ENCODE measurements around the gene ANKRD6.

The ANKRD6 gene

DNA sequence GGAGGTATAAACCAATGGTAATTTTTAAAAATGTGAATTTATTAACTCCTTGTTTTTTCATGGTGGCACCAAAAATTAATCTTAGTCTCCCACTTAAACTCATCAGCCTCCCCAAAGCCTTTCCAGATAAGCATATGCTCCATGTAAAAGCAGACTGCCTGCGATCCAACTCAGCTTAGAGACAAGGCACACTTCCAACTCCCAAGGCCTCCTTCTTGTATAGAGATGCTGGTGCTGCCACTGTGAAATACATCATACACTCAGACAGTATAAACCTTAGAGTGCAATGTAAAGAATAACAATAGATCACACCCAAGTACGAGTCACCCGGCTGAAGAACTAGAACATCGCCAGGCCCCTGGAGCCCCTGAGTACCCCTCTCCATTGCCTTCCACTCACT is 2.0 kb downstream of the ANKRD6 start:
- no peak for TF ChIP-seq GATA2 (IDR thresholded peaks at IDR 0.05; ENCODE audit: low read depth, low read length)
- TF ChIP-seq GATA3 (IDR thresholded peaks at IDR 0.05; ENCODE audit: low read depth, low read length): no peak

DNA sequence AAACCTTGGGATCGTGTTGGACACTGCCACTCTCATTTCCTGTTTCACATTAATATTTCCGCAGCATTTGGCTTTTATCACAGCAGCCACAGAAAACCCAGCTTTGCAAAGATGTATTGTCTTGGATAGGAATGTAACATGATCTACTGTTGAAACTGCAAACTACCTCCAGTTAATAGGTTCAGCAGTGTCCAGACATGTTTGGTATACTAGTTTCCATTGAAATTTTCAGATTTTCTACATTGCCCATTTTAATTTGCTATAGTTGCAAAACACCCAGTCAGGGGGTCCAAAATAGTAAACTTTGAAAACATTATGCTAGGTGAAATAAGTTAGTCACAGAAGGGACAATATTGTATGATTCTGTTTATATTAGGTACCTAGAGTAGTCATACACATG is 3.3 kb downstream of the ANKRD6 start:
- no peak for TF ChIP-seq GATA3 (IDR thresholded peaks at IDR 0.05; ENCODE audit: low read depth, low read length)
- TF ChIP-seq GATA2 (IDR thresholded peaks at IDR 0.05; ENCODE audit: low read depth, low read length): no peak

DNA sequence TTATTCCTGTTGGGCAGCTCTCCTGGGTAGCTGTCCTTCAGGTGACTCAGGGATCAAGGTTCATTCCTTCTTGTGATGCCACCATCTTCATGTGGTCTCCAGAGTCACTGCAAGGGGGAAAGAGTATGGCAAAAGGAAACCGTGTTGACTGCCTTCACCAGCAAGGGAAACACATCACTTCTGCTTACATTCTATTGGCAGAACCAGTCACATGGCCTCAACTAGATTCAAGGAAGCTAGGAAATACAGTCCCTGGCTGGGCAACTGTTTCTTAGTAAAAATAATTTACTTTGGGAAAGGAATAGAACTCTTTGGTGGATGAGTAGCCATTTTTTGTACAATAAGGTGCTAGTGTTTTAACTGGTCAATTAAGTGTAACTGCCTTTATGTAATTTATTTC is 5.3 kb downstream of the ANKRD6 start:
- TF ChIP-seq GATA2 (IDR thresholded peaks at IDR 0.05; ENCODE audit: low read depth, low read length): no peak
- TF ChIP-seq GATA3 (IDR thresholded peaks at IDR 0.05; ENCODE audit: low read depth, low read length): no peak

DNA sequence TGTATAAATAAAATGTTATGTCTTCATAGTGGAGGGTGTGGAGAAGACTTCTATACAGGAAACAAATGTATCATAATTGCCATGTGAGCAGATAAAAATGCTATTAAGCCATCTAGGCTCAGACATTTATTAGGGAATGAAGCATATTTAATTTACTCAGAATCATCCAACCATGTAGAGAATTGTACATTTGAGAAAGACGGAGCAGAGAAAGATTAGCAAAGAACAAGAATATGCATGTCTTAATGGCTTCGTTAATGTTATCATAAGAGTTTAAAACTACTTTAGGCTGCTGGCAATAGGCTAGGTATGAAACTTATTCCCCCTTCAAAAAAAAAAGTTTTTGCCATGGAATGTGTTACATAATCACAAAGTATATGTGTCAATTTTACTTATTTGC is 6.1 kb downstream of the ANKRD6 start:
- TF ChIP-seq GATA3 (IDR thresholded peaks at IDR 0.05; ENCODE audit: low read depth, low read length) (no peak), GATA2 (IDR thresholded peaks at IDR 0.05; ENCODE audit: low read depth, low read length) (no peak)

DNA sequence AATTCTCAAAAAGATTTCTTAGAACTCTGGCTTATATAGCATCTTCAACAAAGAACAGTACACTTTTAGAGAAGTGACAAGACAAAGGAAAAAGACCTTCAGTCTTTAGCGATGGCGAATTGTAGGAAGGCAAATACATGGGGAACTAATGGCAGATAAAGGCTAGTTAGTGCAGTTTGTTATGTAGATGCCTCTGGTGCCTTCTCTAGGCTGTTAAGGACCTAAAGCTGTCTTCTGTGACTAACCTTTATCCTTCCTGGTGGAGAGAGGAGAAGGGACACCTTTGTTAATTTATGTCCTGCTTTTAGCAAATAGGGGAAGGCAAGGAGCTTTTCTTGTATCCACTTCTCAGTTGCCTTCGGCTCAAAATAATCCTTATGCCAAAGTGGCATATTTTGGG is 7.2 kb downstream of the ANKRD6 start:
- TF ChIP-seq GATA3 (IDR thresholded peaks at IDR 0.05; ENCODE audit: low read depth, low read length) (no peak), GATA2 (IDR thresholded peaks at IDR 0.05; ENCODE audit: low read depth, low read length) (no peak)

DNA sequence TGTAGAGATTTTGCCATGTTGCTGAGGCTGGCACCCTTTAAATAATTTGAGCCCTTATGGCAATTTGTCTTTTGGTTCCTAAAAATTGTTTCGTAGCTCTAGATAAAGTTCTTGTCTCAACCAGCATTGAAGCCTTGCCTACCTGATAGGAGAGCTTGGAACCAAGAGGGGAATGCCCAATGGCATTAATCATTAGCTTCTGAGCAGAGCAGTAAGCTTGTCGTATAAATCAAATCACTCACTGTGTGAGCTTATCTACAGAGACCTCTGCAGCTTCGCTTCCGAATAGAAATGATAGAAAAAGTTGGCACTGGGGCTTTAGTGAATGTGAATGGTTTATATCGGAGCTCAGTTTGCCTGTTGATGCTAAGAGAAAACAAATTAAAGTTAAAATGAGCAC is 10.7 kb downstream of the ANKRD6 start:
- TF ChIP-seq GATA3 (IDR thresholded peaks at IDR 0.05; ENCODE audit: low read depth, low read length) (no peak), GATA2 (IDR thresholded peaks at IDR 0.05; ENCODE audit: low read depth, low read length) (no peak)

- no peak for TF ChIP-seq GATA2 (IDR thresholded peaks at IDR 0.05; ENCODE audit: low read depth, low read length)
Measured at GRCh38 chr6:89449193-89449592, 16.2 kb downstream of the ANKRD6 start.

DNA sequence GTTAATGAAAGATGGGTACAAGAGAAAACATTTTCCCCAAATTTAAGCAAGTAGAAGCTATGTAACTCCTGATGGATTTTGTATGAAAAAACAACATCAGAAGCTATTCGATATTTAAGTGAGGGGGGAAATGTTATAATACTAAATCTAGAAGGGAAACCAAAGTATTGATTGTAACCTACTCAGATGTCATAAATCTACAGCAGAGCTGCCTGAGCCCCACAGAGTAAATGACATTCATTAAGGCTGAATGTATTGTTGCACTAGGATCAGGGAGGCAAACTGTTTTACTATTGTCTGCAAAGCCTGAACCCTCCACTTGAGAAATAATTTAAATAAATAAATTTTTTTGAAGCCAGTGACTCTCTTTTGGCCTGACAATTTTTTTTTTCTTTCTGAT is 19.3 kb downstream of the ANKRD6 start:
- no peak for TF ChIP-seq GATA2 (IDR thresholded peaks at IDR 0.05; ENCODE audit: low read depth, low read length)
- no peak for TF ChIP-seq GATA3 (IDR thresholded peaks at IDR 0.05; ENCODE audit: low read depth, low read length)

- no peak for TF ChIP-seq GATA2 (IDR thresholded peaks at IDR 0.05; ENCODE audit: low read depth, low read length)
Measured at GRCh38 chr6:89454300-89454699, 21.3 kb downstream of the ANKRD6 start.

- TF ChIP-seq GATA2 (IDR thresholded peaks at IDR 0.05; ENCODE audit: low read depth, low read length) (no peak), GATA3 (IDR thresholded peaks at IDR 0.05; ENCODE audit: low read depth, low read length) (no peak)
Measured at GRCh38 chr6:89458704-89459103, 25.8 kb downstream of the ANKRD6 start.

DNA sequence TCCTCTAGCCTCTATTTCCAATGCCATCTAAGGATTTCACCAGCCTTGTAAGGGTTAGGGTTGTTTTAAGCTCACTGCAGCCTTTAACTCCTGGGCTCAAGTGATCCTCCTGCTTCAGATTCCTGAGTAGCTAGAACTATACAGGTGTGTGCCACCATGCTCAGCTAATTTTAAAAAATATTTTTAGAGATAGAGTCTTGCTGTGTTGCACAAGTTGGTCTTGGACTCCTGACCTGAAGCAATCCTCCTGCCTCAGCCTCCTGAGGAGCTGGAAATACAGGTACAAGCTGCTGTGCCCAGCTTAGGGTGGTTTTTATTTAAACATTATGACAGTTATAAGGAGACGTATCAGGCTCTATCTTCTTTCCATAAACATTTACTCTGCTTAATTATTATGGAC is 26.5 kb downstream of the ANKRD6 start:
- TF ChIP-seq GATA3 (IDR thresholded peaks at IDR 0.05; ENCODE audit: low read depth, low read length): no peak
- no peak for TF ChIP-seq GATA2 (IDR thresholded peaks at IDR 0.05; ENCODE audit: low read depth, low read length)

- TF ChIP-seq GATA3 (IDR thresholded peaks at IDR 0.05; ENCODE audit: low read depth, low read length) (no peak), GATA2 (IDR thresholded peaks at IDR 0.05; ENCODE audit: low read depth, low read length) (no peak)
Measured at GRCh38 chr6:89460713-89461112, 27.8 kb downstream of the ANKRD6 start.

GRCh38 chr6:89462503-89462902 is 29.6 kb downstream of the ANKRD6 start:
- TF ChIP-seq GATA3 (IDR thresholded peaks at IDR 0.05; ENCODE audit: low read depth, low read length) (no peak), GATA2 (IDR thresholded peaks at IDR 0.05; ENCODE audit: low read depth, low read length) (no peak)

- no peak for TF ChIP-seq GATA2 (IDR thresholded peaks at IDR 0.05; ENCODE audit: low read depth, low read length)
- TF ChIP-seq GATA3 (IDR thresholded peaks at IDR 0.05; ENCODE audit: low read depth, low read length): no peak
Measured at GRCh38 chr6:89464295-89464694, 31.3 kb downstream of the ANKRD6 start.

DNA sequence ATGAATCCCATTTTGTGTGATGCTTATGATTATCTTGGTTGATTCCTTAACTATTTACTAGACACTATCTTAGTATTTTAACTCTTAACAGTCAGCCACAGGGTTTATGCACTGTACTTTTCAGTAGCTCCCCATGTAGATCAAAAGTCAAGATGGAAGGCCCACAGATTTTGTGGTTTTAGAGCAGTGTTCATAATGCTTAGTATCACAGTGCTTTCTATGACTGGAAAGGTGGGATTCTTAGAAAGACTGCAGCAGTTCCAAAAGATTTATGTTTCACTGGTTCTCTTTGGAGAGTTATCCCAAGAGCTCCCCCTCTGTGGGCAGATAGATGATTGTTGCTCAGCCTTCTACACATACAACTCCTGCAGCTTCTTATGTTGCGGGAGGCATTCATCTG is 34.5 kb downstream of the ANKRD6 start:
- TF ChIP-seq GATA2 (IDR thresholded peaks at IDR 0.05; ENCODE audit: low read depth, low read length): no peak
- no peak for TF ChIP-seq GATA3 (IDR thresholded peaks at IDR 0.05; ENCODE audit: low read depth, low read length)

DNA sequence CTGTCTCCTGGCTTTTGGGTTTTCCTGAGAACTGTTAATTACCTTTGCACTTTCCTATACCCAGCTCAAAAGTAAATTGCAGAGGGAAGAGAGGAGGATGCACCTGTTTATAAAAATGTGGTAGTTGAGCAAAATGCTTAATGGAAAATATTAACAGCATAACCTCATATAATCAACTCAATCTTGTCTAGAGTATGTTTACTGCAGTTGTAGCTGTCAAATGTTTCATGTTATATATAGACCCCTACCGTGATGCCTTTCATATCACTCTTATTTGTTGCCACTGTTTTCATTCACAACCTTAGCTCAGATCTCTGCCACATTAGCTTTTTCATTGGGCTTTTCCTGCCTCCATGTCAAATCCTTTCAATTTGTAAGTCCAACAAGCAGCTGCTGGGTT is 36.0 kb downstream of the ANKRD6 start:
- TF ChIP-seq GATA3 (IDR thresholded peaks at IDR 0.05; ENCODE audit: low read depth, low read length) (no peak), GATA2 (IDR thresholded peaks at IDR 0.05; ENCODE audit: low read depth, low read length) (no peak)

All from SH-SY5Y (cell line).